ENCODE data around the gene POGLUT2. TPM values are rescaled to one million over a fixed set of nuclear protein-coding genes. Genes with fewer than 3 reads are reported as not detected.

POGLUT2 gene
- polyA plus RNA-seq, 1 donor (not counting 4 experiments of a cell fraction or from before 2014, with no cell fraction given), result 8.8 TPM

DNA sequence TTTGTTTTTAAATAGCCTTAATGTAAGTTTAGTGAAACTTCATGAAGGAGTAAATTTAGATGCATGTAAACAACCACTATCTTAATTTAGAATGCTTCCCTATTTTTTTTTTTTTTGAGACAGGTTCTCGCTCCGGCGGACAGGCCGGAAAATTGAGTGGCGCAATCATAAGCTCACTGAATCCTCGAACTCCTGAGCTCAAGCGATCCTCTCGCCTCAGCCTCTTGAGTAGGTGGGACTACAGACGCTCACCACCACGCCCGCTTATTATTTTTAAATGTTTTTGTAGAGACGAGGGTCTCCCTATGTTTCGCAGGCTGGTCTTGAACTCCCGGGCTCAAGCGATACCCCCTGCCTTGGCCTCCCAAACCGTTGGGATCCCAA is 26.7 kb downstream of the POGLUT2 start:
- no peaks in the 10 kb centered on the region for H3K27me3 ChIP-seq (ENCODE audit: control insufficient read depth, extremely low read depth, insufficient read depth, low read length)
- H3K36me3 ChIP-seq (ENCODE audit: control insufficient read depth in 2 of 2, extremely low read depth in 1 of 2, insufficient read depth in 2 of 2, low read length in 2 of 2), result no peaks in the 10 kb centered on the region
- no peak overlapping the region for H3K27ac ChIP-seq (ENCODE audit: control insufficient read depth, insufficient read depth, low read length)
- no peaks in the 10 kb centered on the region for H3K9me1 ChIP-seq (ENCODE audit: control insufficient read depth, extremely low read depth, insufficient read depth, low read length)
- H4K20me1 ChIP-seq (ENCODE audit: control insufficient read depth, extremely low read depth, insufficient read depth, low read length), result no peaks in the 10 kb centered on the region
- no peak for TF ChIP-seq CTCF (optimal IDR thresholded peaks at IDR 0.05 in 1 of 3, IDR thresholded peaks at IDR 0.05 in 1 of 3, conservative IDR thresholded peaks at IDR 0.05 in 1 of 3; ENCODE audit: extremely low read depth in 1 of 3, insufficient read depth in 2 of 3, low read length in 3 of 3)
- TF ChIP-seq EZH2 (IDR thresholded peaks at IDR 0.05; ENCODE audit: low read length), result no peak
- peak overlapping the region; percentile 89 for H3K4me2 ChIP-seq (ENCODE audit: control insufficient read depth, extremely low read depth, insufficient read depth, low read depth, low read length)
- dilution Hi-C loops (cut with MboI; ENCODE audit: extremely low pct_ligation_motif_present, low sequenced_read_pairs), result no loop called here
- peaks cover 7% of the 10 kb centered on the region for H3K4me1 ChIP-seq (ENCODE audit: control insufficient read depth, extremely low read depth, insufficient read depth, low read length)
- DNase-seq (ENCODE audit: low read depth, low spot score) (no peak), FAIRE-seq (no peak)
- no peak overlapping the region for H3K9ac ChIP-seq (ENCODE audit: control insufficient read depth, extremely low read depth, insufficient read depth, low read length)
- H2AFZ ChIP-seq (ENCODE audit: control insufficient read depth, low read length), result no peak overlapping the region
- H3K79me2 ChIP-seq (ENCODE audit: control insufficient read depth, insufficient read depth, low read length), result peaks cover 10% of the 10 kb centered on the region
- H3K9me3 ChIP-seq (ENCODE audit: control insufficient read depth, low read depth, low read length), result no peaks in the 10 kb centered on the region
- no peak overlapping the region for H3K4me3 ChIP-seq (ENCODE audit: control insufficient read depth in 2 of 3, extremely low read depth in 1 of 3, insufficient read depth in 2 of 3, low read depth in 1 of 3, low read length in 3 of 3)

DNA sequence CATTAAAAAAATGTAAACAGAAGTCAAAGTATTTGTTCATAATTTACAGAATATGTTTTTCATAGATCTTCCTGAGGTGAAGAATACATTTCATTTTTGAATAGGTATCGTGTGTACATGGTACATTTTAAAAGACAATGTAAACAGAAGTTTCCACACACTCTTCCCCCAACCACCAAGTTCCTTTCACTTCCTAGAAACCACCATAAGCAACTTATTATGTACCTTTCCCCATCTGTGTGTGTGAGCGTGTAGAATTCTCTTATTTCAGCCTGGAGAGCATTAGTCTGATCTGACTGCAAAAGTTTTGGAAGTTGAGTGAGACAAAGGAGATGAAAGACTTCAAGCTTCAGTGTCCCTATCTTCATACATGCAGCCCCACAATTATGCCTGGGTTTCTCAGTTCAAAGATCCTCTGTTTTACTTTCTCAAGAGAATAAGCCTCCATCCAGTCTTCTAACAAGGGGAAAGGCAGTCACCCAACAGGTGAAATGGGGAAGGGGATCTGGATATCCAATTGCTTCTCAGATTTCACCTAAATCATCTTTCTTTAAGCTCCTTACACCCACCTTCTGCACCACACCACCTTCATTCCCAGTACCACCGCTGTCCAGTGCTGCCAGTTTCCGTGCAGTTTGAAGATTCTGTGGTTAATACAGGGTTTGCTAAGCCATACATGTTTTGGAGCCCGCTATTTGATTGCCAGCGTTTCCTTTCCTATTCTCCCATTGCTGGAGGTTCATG is 27.3 kb downstream of the POGLUT2 start:
- Histone ChIP-seq H3K27ac (ENCODE audit: control insufficient read depth, insufficient read depth, low read length) (no peak overlapping the region), H3K4me3 (ENCODE audit: control insufficient read depth in 2 of 3, extremely low read depth in 1 of 3, insufficient read depth in 2 of 3, low read depth in 1 of 3, low read length in 3 of 3) (no peak overlapping the region), H3K79me2 (ENCODE audit: control insufficient read depth, insufficient read depth, low read length) (peaks cover 10% of the 10 kb centered on the region), H3K9me1 (ENCODE audit: control insufficient read depth, extremely low read depth, insufficient read depth, low read length) (no peaks in the 10 kb centered on the region), H3K27me3 (ENCODE audit: control insufficient read depth, extremely low read depth, insufficient read depth, low read length) (no peaks in the 10 kb centered on the region), H3K4me1 (ENCODE audit: control insufficient read depth, extremely low read depth, insufficient read depth, low read length) (peaks cover 7% of the 10 kb centered on the region), H3K36me3 (ENCODE audit: control insufficient read depth in 2 of 2, extremely low read depth in 1 of 2, insufficient read depth in 2 of 2, low read length in 2 of 2) (no peaks in the 10 kb centered on the region), H2AFZ (ENCODE audit: control insufficient read depth, low read length) (no peak overlapping the region), H3K4me2 (ENCODE audit: control insufficient read depth, extremely low read depth, insufficient read depth, low read depth, low read length) (no peak overlapping the region), H3K9me3 (ENCODE audit: control insufficient read depth, low read depth, low read length) (no peaks in the 10 kb centered on the region), H3K9ac (ENCODE audit: control insufficient read depth, extremely low read depth, insufficient read depth, low read length) (no peak overlapping the region), H4K20me1 (ENCODE audit: control insufficient read depth, extremely low read depth, insufficient read depth, low read length) (no peaks in the 10 kb centered on the region)
- FAIRE-seq, result no peak
- dilution Hi-C loops (cut with MboI; ENCODE audit: extremely low pct_ligation_motif_present, low sequenced_read_pairs), result no loop called here
- no peak for DNase-seq (ENCODE audit: low read depth, low spot score)
- no peak for TF ChIP-seq EZH2 (IDR thresholded peaks at IDR 0.05; ENCODE audit: low read length)
- no peak for TF ChIP-seq CTCF (optimal IDR thresholded peaks at IDR 0.05 in 1 of 3, IDR thresholded peaks at IDR 0.05 in 1 of 3, conservative IDR thresholded peaks at IDR 0.05 in 1 of 3; ENCODE audit: extremely low read depth in 1 of 3, insufficient read depth in 2 of 3, low read length in 3 of 3)

All from keratinocyte (primary cell).